Endodermal cell (in vitro differentiated cells): ENCODE measurements around the gene USP24. TPM values are rescaled to one million over a fixed set of nuclear protein-coding genes. Genes with fewer than 3 reads are reported as not detected.
A peak's percentile ranks its signal among the peaks of the same experiment; 100 is the strongest.
"Not testable (repeated sequence)": the region's sequence is repeated elsewhere in the genome, so short reads cannot be mapped to it uniquely, and the experiment has no call there.

Experiments used
- DNase-seq: peaks from one replicate; pipeline ENCODE4 v3.0.0-alpha.2; 2017
- H3K27ac ChIP-seq: 2 replicates; pipeline ENCODE4 v1.5.1; 2013; ENCODE audit warnings: mild to moderate bottlenecking, low read depth, low read length, moderate library complexity
- H3K27me3 ChIP-seq: 2 replicates; pipeline ENCODE4 v1.6.1; 2013; ENCODE audit warnings: mild to moderate bottlenecking, low read length, moderate library complexity; ENCODE audit not compliant: insufficient read depth, control insufficient read depth, poor library complexity, severe bottlenecking
- H3K36me3 ChIP-seq: 2 replicates; pipeline ENCODE4 v1.7.0; 2013; ENCODE audit warnings: mild to moderate bottlenecking, low read length, moderate library complexity; ENCODE audit not compliant: control insufficient read depth, insufficient read depth
- H3K4me1 ChIP-seq: one replicate; pipeline ENCODE4 v1.7.0; 2013; ENCODE audit warnings: low read length; ENCODE audit not compliant: control insufficient read depth, insufficient read depth
- H3K4me3 ChIP-seq: 2 replicates; pipeline ENCODE4 v1.5.1; 2013; ENCODE audit warnings: mild to moderate bottlenecking, low read length, moderate library complexity
- H3K9ac ChIP-seq: 2 replicates; pipeline ENCODE4 v1.6.1; 2013; ENCODE audit warnings: mild to moderate bottlenecking, low read length, moderate library complexity; ENCODE audit not compliant: poor library complexity, severe bottlenecking; ENCODE audit errors: extremely low read depth
- H3K9me3 ChIP-seq: 2 replicates; pipeline ENCODE4 v1.6.1; 2013; ENCODE audit warnings: mild to moderate bottlenecking, low read length, moderate library complexity; ENCODE audit not compliant: control insufficient read depth
- H3K27ac Mint-ChIP-seq: 2 replicates; pipeline ENCODE4 v1.8.0; 2020; ENCODE audit warnings: mixed read lengths
- H3K27me3 Mint-ChIP-seq: 2 replicates; pipeline ENCODE4 v1.8.0; 2021; ENCODE audit warnings: mild to moderate bottlenecking, mixed read lengths; ENCODE audit not compliant: insufficient read depth
- H3K36me3 Mint-ChIP-seq: 2 replicates; pipeline ENCODE4 v1.8.0; 2020; ENCODE audit warnings: low read depth, mixed read lengths
- H3K4me1 Mint-ChIP-seq: 2 replicates; pipeline ENCODE4 v1.8.0; 2020; ENCODE audit warnings: mixed read lengths
- H3K4me3 Mint-ChIP-seq: 2 replicates; pipeline ENCODE4 v1.8.0; 2020; ENCODE audit warnings: mild to moderate bottlenecking, moderate library complexity, mixed read lengths
- H3K9me3 Mint-ChIP-seq: 2 replicates; pipeline ENCODE4 v1.8.0; 2020; ENCODE audit warnings: mild to moderate bottlenecking, mixed read lengths
- WGBS, 2 experiments: methylation state at CpG; one replicate each; pipeline versions ENCODE4 v1.1.5 to v1.1.7; 2013; ENCODE audit warnings: missing lambda C conversion rate in 2 of 2, mixed read lengths in 1 of 2; ENCODE audit not compliant: insufficient coverage in 1 of 2, insufficient read length in 1 of 2; 5-methylcytosine and 5-hydroxymethylcytosine counted together
- total RNA-seq, 2 donors: library from RNA; stranded (reverse); fragmentation: NEBNext Ultra II Directional in 1 of 2; extraction: Animal tissue kit (Norgen Biotek cat#: 25700) in 1 of 2; gene quantifications; 2 replicates in 1 of 2; 3 replicates in 1 of 2; pipeline ENCODE4 v1.2.1, GENCODE V29; 2021
- TF ChIP-seq, protein P1 (sequence below): fragments of 200-600 bp; sonication (generic); conservative IDR thresholded peaks from 2 replicates; pipeline ENCODE4 v1.5.0; 2021; ENCODE audit warnings: antibody characterized with exemption, mild to moderate bottlenecking

The USP24 gene
- total RNA-seq, 2 donors from 2014 or later: 68.2 to 71.5 TPM

DNA sequence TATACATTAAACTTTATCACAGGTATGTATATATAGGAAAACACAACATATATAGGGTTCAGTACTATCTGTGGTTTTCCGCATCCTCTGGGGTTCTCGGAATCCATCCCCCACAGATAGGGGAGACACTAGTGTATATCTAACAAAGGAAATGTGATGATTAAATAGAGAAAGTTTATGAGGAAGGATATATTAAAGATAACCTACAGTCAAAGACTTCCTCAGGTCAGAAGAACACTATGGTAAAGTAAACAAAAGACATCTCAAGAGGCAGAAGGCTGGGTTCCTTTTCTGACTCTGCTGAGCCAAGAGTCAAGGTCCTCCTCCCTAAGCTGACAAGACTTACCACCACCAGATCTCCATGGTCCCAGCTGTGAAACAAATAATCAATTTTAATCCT lies 12.1 kb downstream of the USP24 start:
- DNase-seq: no peak
- no peaks in the 10 kb centered on the region for H3K27me3 Mint-ChIP-seq
- no peak overlapping the region for H3K4me3 Mint-ChIP-seq
- Histone ChIP-seq H3K4me3 (peak overlapping the region; percentile 34), H3K27me3 (no peaks in the 10 kb centered on the region), H3K4me1 (peaks cover 19% of the 10 kb centered on the region), H3K9me3 (peaks cover 17% of the 10 kb centered on the region), H3K9ac (no peak overlapping the region), H3K36me3 (peaks cover 49% of the 10 kb centered on the region), H3K27ac (no peak overlapping the region)
- H3K9me3 Mint-ChIP-seq: peaks cover 6% of the 10 kb centered on the region
- TF ChIP-seq, protein P1, sequence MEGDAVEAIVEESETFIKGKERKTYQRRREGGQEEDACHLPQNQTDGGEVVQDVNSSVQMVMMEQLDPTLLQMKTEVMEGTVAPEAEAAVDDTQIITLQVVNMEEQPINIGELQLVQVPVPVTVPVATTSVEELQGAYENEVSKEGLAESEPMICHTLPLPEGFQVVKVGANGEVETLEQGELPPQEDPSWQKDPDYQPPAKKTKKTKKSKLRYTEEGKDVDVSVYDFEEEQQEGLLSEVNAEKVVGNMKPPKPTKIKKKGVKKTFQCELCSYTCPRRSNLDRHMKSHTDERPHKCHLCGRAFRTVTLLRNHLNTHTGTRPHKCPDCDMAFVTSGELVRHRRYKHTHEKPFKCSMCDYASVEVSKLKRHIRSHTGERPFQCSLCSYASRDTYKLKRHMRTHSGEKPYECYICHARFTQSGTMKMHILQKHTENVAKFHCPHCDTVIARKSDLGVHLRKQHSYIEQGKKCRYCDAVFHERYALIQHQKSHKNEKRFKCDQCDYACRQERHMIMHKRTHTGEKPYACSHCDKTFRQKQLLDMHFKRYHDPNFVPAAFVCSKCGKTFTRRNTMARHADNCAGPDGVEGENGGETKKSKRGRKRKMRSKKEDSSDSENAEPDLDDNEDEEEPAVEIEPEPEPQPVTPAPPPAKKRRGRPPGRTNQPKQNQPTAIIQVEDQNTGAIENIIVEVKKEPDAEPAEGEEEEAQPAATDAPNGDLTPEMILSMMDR: no peak
- WGBS, 2 experiments: 89% methylated on average over 2 of the region's 2 CpGs; no CpG with 5 or more reads in 1 of the 2 experiments
- H3K36me3 Mint-ChIP-seq: peaks cover 37% of the 10 kb centered on the region
- H3K27ac Mint-ChIP-seq: no peak overlapping the region
- peaks cover 37% of the 10 kb centered on the region for H3K4me1 Mint-ChIP-seq

DNA sequence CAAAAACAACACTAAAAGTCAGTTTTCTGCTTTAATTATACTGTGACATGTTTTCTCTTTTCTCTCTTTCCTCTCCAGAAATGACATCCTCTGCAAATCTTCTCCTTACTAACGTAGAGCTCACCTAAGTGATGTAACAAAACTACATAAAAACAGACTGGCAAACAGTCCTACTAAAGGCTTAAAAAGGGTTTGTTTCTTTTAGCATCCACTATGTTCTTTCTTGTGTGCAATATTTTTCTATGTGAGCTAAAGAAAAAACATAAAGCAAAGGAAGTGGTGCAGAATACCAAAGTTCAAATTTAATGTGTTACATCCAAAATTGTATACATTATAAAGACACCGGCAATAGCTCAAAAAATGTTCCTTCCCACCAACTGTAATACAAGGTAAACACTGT lies 14.5 kb downstream of the USP24 start:
- WGBS, 2 experiments: 100% methylated on average over 1 to 2 of the region's 2 CpGs
- Mint-ChIP-seq H3K9me3 (peaks cover 6% of the 10 kb centered on the region), H3K4me3 (no peak overlapping the region), H3K27me3 (no peaks in the 10 kb centered on the region), H3K27ac (no peak overlapping the region), H3K36me3 (peaks cover 36% of the 10 kb centered on the region), H3K4me1 (peaks cover 43% of the 10 kb centered on the region)
- Histone ChIP-seq H3K4me3 (no peak overlapping the region), H3K27ac (no peak overlapping the region), H3K9ac (no peak overlapping the region), H3K9me3 (peaks cover 17% of the 10 kb centered on the region), H3K36me3 (peaks cover 49% of the 10 kb centered on the region), H3K27me3 (no peaks in the 10 kb centered on the region), H3K4me1 (peaks cover 20% of the 10 kb centered on the region)
- no peak for DNase-seq
- TF ChIP-seq, protein P1: no peak

DNA sequence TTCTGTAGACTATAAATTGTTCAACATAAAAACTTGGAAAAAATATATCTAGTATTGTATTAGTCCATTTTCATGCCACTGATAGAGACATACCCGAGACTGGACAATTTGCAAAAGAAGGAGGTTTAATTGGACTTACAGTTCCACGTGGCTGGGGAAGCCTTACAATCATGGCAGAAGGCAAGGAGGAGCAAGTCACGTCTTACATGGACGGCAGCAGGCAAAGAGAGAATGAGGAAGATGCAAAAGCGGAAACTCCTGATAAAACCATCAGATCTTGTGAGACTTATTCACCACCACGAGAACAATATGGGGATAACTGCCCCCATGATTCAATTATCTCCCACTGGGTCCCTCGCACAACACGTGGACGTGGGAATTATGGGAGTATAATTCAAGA lies 15.4 kb downstream of the USP24 start:
- not testable (repeated sequence) for H3K9me3 Mint-ChIP-seq, H3K4me3 ChIP-seq, H3K27ac Mint-ChIP-seq, H3K27me3 Mint-ChIP-seq, H3K4me3 Mint-ChIP-seq, DNase-seq, H3K27ac ChIP-seq, H3K9ac ChIP-seq, H3K27me3 ChIP-seq
- Histone ChIP-seq H3K9me3 (peaks cover 17% of the 10 kb centered on the region), H3K36me3 (peaks cover 44% of the 10 kb centered on the region), H3K4me1 (peaks cover 14% of the 10 kb centered on the region)
- WGBS, 2 experiments: 89 to 93% methylated on average over 3 to 9 of the region's 9 CpGs
- H3K4me1 Mint-ChIP-seq: peaks cover 47% of the 10 kb centered on the region
- H3K36me3 Mint-ChIP-seq: peaks cover 33% of the 10 kb centered on the region

DNA sequence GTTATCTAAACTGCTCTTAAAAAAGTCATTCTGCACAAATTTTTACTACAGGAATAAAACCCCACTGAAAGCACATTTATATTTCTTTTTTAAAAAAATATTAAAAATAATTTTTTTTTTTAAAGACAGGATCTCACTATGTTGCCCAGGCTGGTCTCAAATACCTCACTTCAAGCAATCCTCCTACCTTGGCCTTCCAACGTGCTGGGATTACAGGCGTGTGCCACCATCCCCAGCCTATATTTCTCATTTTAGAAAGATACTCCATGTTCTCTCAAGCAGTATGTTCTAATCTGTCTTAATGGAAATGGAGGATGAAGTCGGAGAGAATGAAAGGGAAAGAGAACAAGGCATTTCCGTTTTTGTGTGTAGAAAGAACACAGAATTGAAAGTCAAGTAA lies 17.1 kb downstream of the USP24 start:
- Mint-ChIP-seq H3K27ac (no peak overlapping the region), H3K9me3 (peaks cover 6% of the 10 kb centered on the region), H3K36me3 (peaks cover 32% of the 10 kb centered on the region), H3K4me1 (peaks cover 53% of the 10 kb centered on the region), H3K27me3 (no peaks in the 10 kb centered on the region), H3K4me3 (no peak overlapping the region)
- DNase-seq: no peak
- Histone ChIP-seq H3K4me1 (peaks cover 20% of the 10 kb centered on the region), H3K9ac (no peak overlapping the region), H3K9me3 (peaks cover 17% of the 10 kb centered on the region), H3K4me3 (no peak overlapping the region), H3K27me3 (no peaks in the 10 kb centered on the region), H3K27ac (no peak overlapping the region), H3K36me3 (peaks cover 30% of the 10 kb centered on the region)
- TF ChIP-seq, protein P1: no peak
- WGBS, 2 experiments: 90 to 91% methylated on average over 2 to 4 of the region's 4 CpGs
